Lung (tissue), 12 donors: ENCODE data around the gene ATP7A. TPM values are rescaled to one million over a fixed set of nuclear protein-coding genes. Genes with fewer than 3 reads are reported as not detected.
"Not testable (repeated sequence)": the region's sequence is repeated elsewhere in the genome, so short reads cannot be mapped to it uniquely, and the experiment has no call there.

Source experiments
- ATAC-seq: fragments of 200-7000 bp; cut with Tn5 transposase; one replicate; pipeline ENCODE4 v1.9.1; 2020; ENCODE audit warnings: moderate number of reproducible peaks; ENCODE audit not compliant: insufficient read depth, low FRiP score
- DNase-seq, 3 donors: peaks; one replicate each; pipeline ENCODE4 v3.0.0-alpha.2; 2013 to 2017
- H3K27ac ChIP-seq, 2 donors: one replicate each; pipeline ENCODE4 v1.5.1; 2013; ENCODE audit warnings: mild to moderate bottlenecking in 2 of 2, moderate library complexity in 2 of 2, control low read depth in 1 of 2, inconsistent platforms in 1 of 2, low read depth in 1 of 2, low read length in 1 of 2
- H3K27me3 ChIP-seq, 3 donors: one replicate each; pipeline ENCODE4 v1.5.1; 2013; ENCODE audit warnings: low read length in 2 of 3; ENCODE audit not compliant: control insufficient read depth in 3 of 3, insufficient read depth in 3 of 3
- H3K36me3 ChIP-seq, 4 donors: one replicate each; pipeline ENCODE4 v1.5.1; 2013; ENCODE audit warnings: low read length in 4 of 4, mild to moderate bottlenecking in 1 of 4, moderate library complexity in 1 of 4; ENCODE audit not compliant: control insufficient read depth in 4 of 4, insufficient read depth in 4 of 4
- H3K4me1 ChIP-seq, 5 donors: one replicate each; pipeline ENCODE4 v1.5.1; 2013; ENCODE audit warnings: low read length in 5 of 5, mild to moderate bottlenecking in 2 of 5, moderate library complexity in 1 of 5; ENCODE audit not compliant: control insufficient read depth in 5 of 5, insufficient read depth in 5 of 5
- H3K4me3 ChIP-seq: one replicate; pipeline ENCODE4 v1.5.1; 2013; ENCODE audit warnings: mild to moderate bottlenecking, control low read depth, moderate library complexity
- H3K9ac ChIP-seq, 2 donors: one replicate each; pipeline ENCODE4 v1.5.1; 2013; ENCODE audit warnings: low read length in 2 of 2, control low read depth in 1 of 2; ENCODE audit not compliant: insufficient read depth in 1 of 2
- H3K9me3 ChIP-seq, 4 donors: one replicate each; pipeline ENCODE4 v1.5.1; 2013; ENCODE audit warnings: low read length in 3 of 4, mild to moderate bottlenecking in 1 of 4, moderate library complexity in 1 of 4; ENCODE audit not compliant: control insufficient read depth in 4 of 4, insufficient read depth in 3 of 4
- WGBS, 2 donors: extraction: QIAGEN DNeasy Blood & Tissue Kit; methylation state at CpG; one replicate each; pipeline ENCODE4 v1.1.7; 2013; 5-methylcytosine and 5-hydroxymethylcytosine counted together
- polyA plus RNA-seq, 2 donors: library from polyadenylated mRNA; stranded (reverse); fragments of 200-250 nt; gene quantifications; one replicate each; pipeline ENCODE4 v1.2.1, GENCODE V29; 2013
- total RNA-seq, 2 donors: library from RNA; depleted of rRNA in 1 of 2; stranded (reverse); fragments of >200 nt in 1 of 2; gene quantifications; one replicate each; pipeline ENCODE4 v1.2.1, GENCODE V29; 2014 to 2021
- TF ChIP-seq, protein P1 (sequence below): IDR thresholded peaks from 2 replicates; pipeline ENCODE4 v1.5.1; 2012; ENCODE audit warnings: mild to moderate bottlenecking; ENCODE audit errors: control extremely low read depth, extremely low read depth
- donor health status: control.
- donor health status: control.
- donor health status: Bipolar disorder and iron deficiency.
- donor health status: healthy.
- donor health status: DM: yes; HTN: yes; CAD: no.

ATP7A gene
- total and polyA plus RNA-seq, 4 donors, result 2.5 to 23.5 (median 7.5) TPM

DNA sequence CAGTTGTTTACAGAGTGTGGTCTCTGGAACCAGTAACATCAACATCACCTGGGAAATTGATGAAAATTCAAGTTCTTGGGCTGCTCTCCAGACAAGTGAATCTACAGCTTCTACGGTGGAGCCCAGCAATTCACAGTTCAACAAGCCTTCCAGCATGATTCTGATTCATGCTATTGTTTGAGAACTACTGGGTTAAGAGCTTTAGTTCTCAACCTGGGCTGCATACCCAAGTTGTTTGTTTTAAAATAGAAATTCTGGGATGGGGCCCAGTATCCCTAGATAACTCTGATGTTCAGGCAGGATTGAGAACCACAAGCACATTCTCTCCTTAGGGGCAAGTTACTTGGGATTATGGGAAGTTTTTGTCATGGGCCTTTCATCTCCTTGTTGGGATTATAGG is 155.6 kb downstream of the ATP7A start:
- DNase-seq (peak in 1 of 3 donors; percentile 1), ATAC-seq (no peak)
- Histone ChIP-seq H3K27ac (no peak overlapping the region), H3K4me3 (no peak overlapping the region), H3K9ac (no peak overlapping the region), H3K4me1 (no peaks in the 10 kb centered on the region), H3K27me3 (no peaks in the 10 kb centered on the region), H3K36me3 (peaks cover 0 to 2% (median 0%) of the 10 kb centered on the region in 4 donors), H3K9me3 (peaks cover 0 to 14% (median 7%) of the 10 kb centered on the region in 4 donors)
- TF ChIP-seq, protein P1, sequence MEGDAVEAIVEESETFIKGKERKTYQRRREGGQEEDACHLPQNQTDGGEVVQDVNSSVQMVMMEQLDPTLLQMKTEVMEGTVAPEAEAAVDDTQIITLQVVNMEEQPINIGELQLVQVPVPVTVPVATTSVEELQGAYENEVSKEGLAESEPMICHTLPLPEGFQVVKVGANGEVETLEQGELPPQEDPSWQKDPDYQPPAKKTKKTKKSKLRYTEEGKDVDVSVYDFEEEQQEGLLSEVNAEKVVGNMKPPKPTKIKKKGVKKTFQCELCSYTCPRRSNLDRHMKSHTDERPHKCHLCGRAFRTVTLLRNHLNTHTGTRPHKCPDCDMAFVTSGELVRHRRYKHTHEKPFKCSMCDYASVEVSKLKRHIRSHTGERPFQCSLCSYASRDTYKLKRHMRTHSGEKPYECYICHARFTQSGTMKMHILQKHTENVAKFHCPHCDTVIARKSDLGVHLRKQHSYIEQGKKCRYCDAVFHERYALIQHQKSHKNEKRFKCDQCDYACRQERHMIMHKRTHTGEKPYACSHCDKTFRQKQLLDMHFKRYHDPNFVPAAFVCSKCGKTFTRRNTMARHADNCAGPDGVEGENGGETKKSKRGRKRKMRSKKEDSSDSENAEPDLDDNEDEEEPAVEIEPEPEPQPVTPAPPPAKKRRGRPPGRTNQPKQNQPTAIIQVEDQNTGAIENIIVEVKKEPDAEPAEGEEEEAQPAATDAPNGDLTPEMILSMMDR, result no peak
- 66 to 80% methylated on average over 1 of the region's 1 CpG for WGBS, 2 donors

DNA sequence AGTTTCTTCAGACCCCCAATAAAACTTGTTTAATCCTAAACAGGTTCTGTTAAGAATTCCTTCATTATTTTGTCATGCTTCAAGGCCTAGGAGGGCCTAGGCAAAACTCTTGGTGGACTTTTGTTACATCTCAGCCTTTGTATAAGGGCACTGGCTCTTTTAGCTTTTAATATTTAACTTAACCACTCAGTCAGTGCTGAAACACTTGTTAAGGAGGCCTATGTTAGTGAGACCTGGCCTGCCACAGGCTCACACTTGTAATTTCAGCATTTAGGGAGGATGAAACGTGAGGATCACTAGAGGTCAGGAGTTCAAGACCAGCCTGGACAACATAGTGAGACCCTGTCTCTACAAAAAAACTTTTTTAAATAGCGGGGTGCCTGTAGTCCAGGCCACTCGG is 160.8 kb downstream of the ATP7A start:
- H3K4me1 ChIP-seq, result no peaks in the 10 kb centered on the region
- no peaks in the 10 kb centered on the region for H3K36me3 ChIP-seq
- no peak overlapping the region for H3K4me3 ChIP-seq
- TF ChIP-seq, protein P1, result no peak
- no peaks in the 10 kb centered on the region for H3K27me3 ChIP-seq
- 75 to 94% methylated on average over 3 of the region's 3 CpGs for WGBS, 2 donors
- no peak overlapping the region for H3K9ac ChIP-seq
- H3K27ac ChIP-seq, result no peak overlapping the region
- no peak for ATAC-seq
- H3K9me3 ChIP-seq, result peaks cover 0 to 15% (median 6%) of the 10 kb centered on the region in 4 donors
- peak in 1 of 3 donors; percentile 23 for DNase-seq

DNA sequence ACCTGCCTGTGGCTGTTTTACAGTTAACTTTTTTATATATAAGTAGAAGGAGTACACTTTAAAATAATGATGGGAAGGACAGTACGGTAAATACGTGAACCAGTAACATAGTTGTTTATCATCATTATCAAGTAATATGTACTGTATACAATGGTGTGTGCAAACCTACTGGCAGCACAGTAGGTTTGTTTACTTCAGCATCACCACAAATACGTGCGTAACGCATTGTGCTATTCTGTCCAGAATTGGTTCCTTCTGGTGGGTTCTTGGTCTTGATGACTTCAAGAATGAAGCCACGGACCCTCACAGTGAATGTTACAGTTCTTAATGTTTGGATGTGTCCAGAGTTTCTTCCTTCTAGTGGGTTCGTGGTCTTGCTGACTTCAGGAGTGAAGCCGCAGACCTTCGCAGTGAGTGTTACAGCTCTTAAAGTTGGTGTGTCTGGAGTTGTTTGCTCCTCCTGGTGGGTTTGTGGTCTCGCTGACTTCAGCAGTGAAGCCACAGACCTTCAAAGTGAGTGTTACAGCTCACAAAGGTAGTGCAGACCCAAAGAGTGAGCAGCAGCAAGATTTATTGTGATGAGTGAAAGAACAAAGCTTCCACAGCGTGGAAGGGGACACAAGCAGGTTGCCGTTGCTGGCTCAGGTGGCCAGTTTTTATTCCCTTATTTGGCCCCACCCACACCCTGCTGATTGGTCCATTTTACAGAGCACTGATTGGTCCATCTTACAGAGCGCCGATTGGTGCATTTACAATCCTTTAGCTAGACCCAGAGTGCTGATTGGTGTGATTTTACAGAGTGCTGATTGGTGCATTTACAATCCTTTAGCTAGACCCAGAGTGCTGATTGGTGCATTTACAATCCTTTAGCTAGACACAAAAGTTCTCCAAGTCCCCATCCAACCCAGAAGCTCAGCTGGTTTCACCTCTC is 162.9 kb downstream of the ATP7A start:
- H3K36me3 ChIP-seq, H3K4me3 ChIP-seq, H3K4me1 ChIP-seq, H3K9ac ChIP-seq, H3K27me3 ChIP-seq, H3K27ac ChIP-seq, ATAC-seq, DNase-seq: not testable (repeated sequence)
- peaks cover 0 to 15% (median 5%) of the 10 kb centered on the region in 4 donors for H3K9me3 ChIP-seq
- WGBS, 2 donors, result 89 to 93% methylated on average over 14 of the region's 14 CpGs

DNA sequence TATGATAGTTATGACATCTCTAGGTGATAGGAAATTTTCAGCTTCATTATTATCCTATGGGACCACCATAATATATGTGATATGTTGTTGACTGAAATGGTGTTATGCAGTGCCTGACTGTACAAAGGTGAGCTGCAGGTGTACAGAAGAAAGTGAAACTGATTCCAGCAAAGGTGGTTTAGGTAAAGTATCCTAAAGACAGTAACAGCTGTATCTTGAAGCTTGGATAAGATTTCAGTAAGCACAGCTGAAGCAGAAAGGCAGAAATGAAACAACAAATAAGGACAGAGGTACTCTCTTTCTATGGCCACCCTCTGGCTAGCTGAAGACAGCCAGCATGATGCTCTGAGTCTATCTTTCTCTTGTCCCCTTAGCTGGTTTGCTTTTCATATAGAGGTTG is 163.6 kb downstream of the ATP7A start:
- no peak overlapping the region for H3K27ac ChIP-seq
- ATAC-seq, result no peak
- H3K27me3 ChIP-seq, result no peaks in the 10 kb centered on the region
- H3K4me1 ChIP-seq, result no peaks in the 10 kb centered on the region
- H3K9me3 ChIP-seq, result peaks cover 0 to 9% (median 2%) of the 10 kb centered on the region in 4 donors
- no peak for DNase-seq
- H3K36me3 ChIP-seq, result no peaks in the 10 kb centered on the region
- TF ChIP-seq, protein P1, result no peak
- no peak overlapping the region for H3K4me3 ChIP-seq
- H3K9ac ChIP-seq, result no peak overlapping the region
